Neuronal stem cell (in vitro differentiated cells): ENCODE measurements around the gene MAD2L1.
A peak's percentile ranks its signal among the peaks of the same experiment; 100 is the strongest.

Experiments used
- DNase-seq: peaks from one replicate; pipeline ENCODE4 v3.0.0-alpha.2; 2013; ENCODE audit warnings: low spot score
- H2AFZ ChIP-seq: one replicate; pipeline ENCODE4 v1.6.1; 2013; ENCODE audit warnings: mild to moderate bottlenecking, low read length, inconsistent platforms
- H2AK5ac ChIP-seq: 2 replicates; pipeline ENCODE4 v1.6.1; 2013; ENCODE audit warnings: low read depth, mild to moderate bottlenecking, inconsistent platforms, low read length, moderate library complexity, mixed read lengths
- H2BK120ac ChIP-seq: 2 replicates; pipeline ENCODE4 v1.6.1; 2013; ENCODE audit warnings: low read depth, mild to moderate bottlenecking, inconsistent platforms, low read length, moderate library complexity, mixed read lengths
- H2BK12ac ChIP-seq: one replicate; pipeline ENCODE4 v1.6.1; 2013; ENCODE audit warnings: low read length, inconsistent platforms
- H2BK15ac ChIP-seq: 2 replicates; pipeline ENCODE4 v1.6.1; 2013; ENCODE audit warnings: mild to moderate bottlenecking, low read length, inconsistent platforms, mixed read lengths
- H2BK5ac ChIP-seq: one replicate; pipeline ENCODE4 v1.6.1; 2013; ENCODE audit warnings: inconsistent platforms, mild to moderate bottlenecking, low read length, moderate library complexity
- H3K14ac ChIP-seq: one replicate; pipeline ENCODE4 v1.6.1; 2013; ENCODE audit warnings: low read length, inconsistent platforms
- H3K18ac ChIP-seq: 2 replicates; pipeline ENCODE4 v1.6.1; 2013; ENCODE audit warnings: low read length, inconsistent platforms
- H3K23ac ChIP-seq: 2 replicates; pipeline ENCODE4 v1.6.1; 2013; ENCODE audit warnings: low read depth, mild to moderate bottlenecking, mixed read lengths, low read length, inconsistent platforms; ENCODE audit not compliant: poor library complexity
- H3K27ac ChIP-seq: replicated peaks from 3 replicates; pipeline ENCODE4 v1.5.1; 2013; ENCODE audit warnings: low read length, inconsistent platforms
- H3K27me3 ChIP-seq, 3 experiments: 2 replicates each; pipeline ENCODE4 v1.6.1; 2013; ENCODE audit warnings: low read length in 3 of 3, mild to moderate bottlenecking in 2 of 3, inconsistent platforms in 1 of 3, low read depth in 1 of 3, mixed read lengths in 1 of 3, moderate library complexity in 1 of 3; ENCODE audit not compliant: control insufficient read depth in 3 of 3, insufficient read depth in 3 of 3
- H3K36me3 ChIP-seq, 2 donors: replicated peaks in 1 of 2; 2 replicates each; pipeline ENCODE4 v1.6.1; 2013; ENCODE audit warnings: low read length in 2 of 2; ENCODE audit not compliant: control insufficient read depth in 2 of 2, insufficient read depth in 2 of 2
- H3K4ac ChIP-seq: 2 replicates; pipeline ENCODE4 v1.6.1; 2013; ENCODE audit warnings: inconsistent platforms, mild to moderate bottlenecking, low read length, moderate library complexity
- H3K4me1 ChIP-seq, 2 donors: 1 replicate in 1 of 2; 2 replicates in 1 of 2; pipeline ENCODE4 v1.6.1; 2013; ENCODE audit warnings: low read length in 2 of 2, low read depth in 1 of 2; ENCODE audit not compliant: control insufficient read depth in 2 of 2, insufficient read depth in 1 of 2
- H3K4me2 ChIP-seq: one replicate; pipeline ENCODE4 v1.6.1; 2013; ENCODE audit warnings: mild to moderate bottlenecking, low read length, inconsistent platforms; ENCODE audit not compliant: insufficient read depth, poor library complexity, severe bottlenecking
- H3K4me3 ChIP-seq, 2 donors: 2 replicates each; pipeline ENCODE4 v1.5.1; 2013; ENCODE audit warnings: low read length in 2 of 2, mild to moderate bottlenecking in 2 of 2, inconsistent platforms in 1 of 2, moderate library complexity in 1 of 2
- H3K79me1 ChIP-seq: one replicate; pipeline ENCODE4 v1.6.1; 2013; ENCODE audit warnings: low read depth, mild to moderate bottlenecking, inconsistent platforms, low read length, moderate library complexity
- H3K9ac ChIP-seq: one replicate; pipeline ENCODE4 v1.6.1; 2013; ENCODE audit warnings: mild to moderate bottlenecking, low read depth, low read length, inconsistent platforms; ENCODE audit not compliant: poor library complexity
- H3K9me3 ChIP-seq, 2 donors: replicated peaks in 1 of 2; 2 replicates each; pipeline versions ENCODE3 to v1.6.1; 2013; ENCODE audit warnings: low read length in 2 of 2, mild to moderate bottlenecking in 2 of 2, inconsistent platforms in 1 of 2, low read depth in 1 of 2, mixed read lengths in 1 of 2, moderate library complexity in 1 of 2; ENCODE audit not compliant: control insufficient read depth in 2 of 2, insufficient read depth in 1 of 2
- H4K8ac ChIP-seq: one replicate; pipeline ENCODE4 v1.6.1; 2013; ENCODE audit warnings: low read depth, mild to moderate bottlenecking, inconsistent platforms, low read length, moderate library complexity
- H4K91ac ChIP-seq: one replicate; pipeline ENCODE4 v1.6.1; 2013; ENCODE audit warnings: low read length, low read depth, mild to moderate bottlenecking, inconsistent platforms; ENCODE audit not compliant: poor library complexity
- WGBS, 2 donors: extraction: QIAGEN DNeasy Blood & Tissue Kit; methylation state at CpG; one replicate each; pipeline ENCODE4 v1.1.7; 2013; ENCODE audit warnings: missing lambda C conversion rate in 2 of 2, mixed read lengths in 1 of 2; ENCODE audit not compliant: insufficient read length in 2 of 2, insufficient replicate concordance in 1 of 2; ENCODE audit errors: extremely low coverage in 2 of 2; 5-methylcytosine and 5-hydroxymethylcytosine counted together

Gene MAD2L1

GRCh38 chr4:120034913-120035312 lies 31.7 kb downstream of the MAD2L1 start:
- Histone ChIP-seq H2BK120ac (no peak overlapping the region), H3K4me2 (no peak overlapping the region), H3K4me3 (no peak overlapping the region), H2BK12ac (no peak overlapping the region), H4K8ac (no peak overlapping the region), H2AFZ (peak overlapping the region; percentile 63), H3K27ac (no peak overlapping the region), H3K14ac (no peak overlapping the region), H3K4ac (no peak overlapping the region), H3K9me3 (no peaks in the 10 kb centered on the region), H2BK5ac (no peak overlapping the region), H3K23ac (no peak overlapping the region), H2BK15ac (no peak overlapping the region), H4K91ac (no peak overlapping the region), H3K9ac (no peak overlapping the region), H3K27me3 (no peaks in the 10 kb centered on the region), H3K4me1 (no peaks in the 10 kb centered on the region), H3K18ac (no peak overlapping the region), H3K36me3 (no peaks in the 10 kb centered on the region), H3K79me1 (no peaks in the 10 kb centered on the region), H2AK5ac (no peak overlapping the region)
- no peak for DNase-seq
- no CpG with 5 or more reads among the region's 2 CpGs for WGBS, 2 donors

DNA sequence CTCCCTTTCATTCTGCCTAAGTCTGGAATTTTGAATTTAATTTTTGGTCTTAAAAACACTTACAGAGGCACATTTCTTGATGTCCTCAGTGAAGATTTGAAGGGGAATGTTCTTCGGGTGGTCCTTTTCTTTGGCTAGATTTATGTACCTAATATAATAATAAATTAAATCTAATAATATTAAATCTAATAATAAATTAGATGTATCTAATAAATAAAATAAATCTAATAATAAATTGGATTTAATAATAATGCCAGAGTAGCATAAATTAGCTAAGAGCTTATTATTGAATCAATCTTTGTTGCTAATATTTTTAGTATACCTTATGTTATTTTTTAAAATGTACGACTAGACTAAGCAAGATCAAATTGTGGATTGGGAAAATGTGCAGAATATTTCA lies 39.8 kb downstream of the MAD2L1 start:
- no peak for DNase-seq
- H3K9me3 ChIP-seq, result no peaks in the 10 kb centered on the region

GRCh38 chr4:120025516-120025915 lies 41.1 kb downstream of the MAD2L1 start:
- Histone ChIP-seq H3K4me2 (no peak overlapping the region), H3K4me1 (no peaks in the 10 kb centered on the region), H3K4me3 (no peak overlapping the region), H2BK120ac (no peak overlapping the region), H3K4ac (no peak overlapping the region), H3K79me1 (no peaks in the 10 kb centered on the region), H3K9me3 (no peaks in the 10 kb centered on the region), H3K23ac (no peak overlapping the region), H3K36me3 (no peaks in the 10 kb centered on the region), H3K27me3 (no peaks in the 10 kb centered on the region), H2BK5ac (no peak overlapping the region), H4K91ac (no peak overlapping the region), H3K27ac (no peak overlapping the region), H3K18ac (no peak overlapping the region), H2BK12ac (no peak overlapping the region), H2BK15ac (no peak overlapping the region), H2AFZ (no peak overlapping the region), H3K9ac (no peak overlapping the region), H3K14ac (no peak overlapping the region), H2AK5ac (no peak overlapping the region), H4K8ac (no peak overlapping the region)
- no CpG with 5 or more reads among the region's 1 CpG for WGBS, 2 donors
- no peak for DNase-seq

More for the DNA sequence above, 39.8 kb downstream of the MAD2L1 start:
- H2BK5ac ChIP-seq, result no peak overlapping the region
- WGBS, 2 donors, result no CpG with 5 or more reads among the region's 2 CpGs
- no peak overlapping the region for H2AFZ ChIP-seq
- no peak overlapping the region for H4K8ac ChIP-seq
- no peaks in the 10 kb centered on the region for H3K36me3 ChIP-seq
- H3K23ac ChIP-seq, result no peak overlapping the region
- H3K79me1 ChIP-seq, result no peaks in the 10 kb centered on the region
- H4K91ac ChIP-seq, result no peak overlapping the region
- no peak overlapping the region for H2BK12ac ChIP-seq
- no peak overlapping the region for H3K4ac ChIP-seq
- no peak overlapping the region for H2BK120ac ChIP-seq
- no peak overlapping the region for H3K27ac ChIP-seq
- no peaks in the 10 kb centered on the region for H3K27me3 ChIP-seq
- no peak overlapping the region for H3K14ac ChIP-seq
- H3K9ac ChIP-seq, result no peak overlapping the region
- no peak overlapping the region for H3K18ac ChIP-seq
- H3K4me2 ChIP-seq, result no peak overlapping the region
- no peak overlapping the region for H2BK15ac ChIP-seq
- H3K4me3 ChIP-seq, result no peak overlapping the region
- H3K4me1 ChIP-seq, result no peaks in the 10 kb centered on the region
- no peak overlapping the region for H2AK5ac ChIP-seq

GRCh38 chr4:120018786-120019185 lies 47.9 kb downstream of the MAD2L1 start:
- Histone ChIP-seq H3K27ac (no peak overlapping the region), H3K14ac (no peak overlapping the region), H4K91ac (no peak overlapping the region), H2BK5ac (no peak overlapping the region), H3K9ac (no peak overlapping the region), H3K27me3 (no peaks in the 10 kb centered on the region), H3K4ac (no peak overlapping the region), H2AFZ (peak overlapping the region; percentile 62), H4K8ac (no peak overlapping the region), H3K79me1 (no peaks in the 10 kb centered on the region), H3K23ac (no peak overlapping the region), H3K4me1 (no peaks in the 10 kb centered on the region), H2BK15ac (no peak overlapping the region), H3K18ac (no peak overlapping the region), H2BK12ac (no peak overlapping the region), H3K36me3 (no peaks in the 10 kb centered on the region), H2AK5ac (no peak overlapping the region), H3K4me3 (no peak overlapping the region), H2BK120ac (no peak overlapping the region), H3K4me2 (no peak overlapping the region), H3K9me3 (no peaks in the 10 kb centered on the region)
- DNase-seq, result no peak
- WGBS, 2 donors, result no CpG with 5 or more reads among the region's 1 CpG
